OCI-LY1 (cell line): ENCODE measurements around the gene IL36B.

Experiments
- H2AFZ ChIP-seq: fragments of 200-600 bp; sonication (generic), shearing (Covaris generic); 2 replicates; pipeline ENCODE4 v1.6.0; 2014; ENCODE audit warnings: antibody characterized with exemption, mild to moderate bottlenecking, low read length
- H3F3A ChIP-seq: fragments of 200-600 bp; sonication (generic), shearing (Covaris generic); 2 replicates; pipeline ENCODE4 v1.6.0; 2014; ENCODE audit warnings: mild to moderate bottlenecking, antibody characterized with exemption, low read length, moderate library complexity; ENCODE audit not compliant: insufficient read depth
- H3K27ac ChIP-seq: fragments of 200-600 bp; sonication (generic); 2 replicates; pipeline ENCODE4 v1.5.1; 2014; ENCODE audit warnings: low read length, mixed run types, mild to moderate bottlenecking, low read depth; ENCODE audit not compliant: poor library complexity, severe bottlenecking
- H3K27me3 ChIP-seq: fragments of 200-600 bp; sonication (generic); 2 replicates; pipeline ENCODE4 v1.6.0; 2014; ENCODE audit warnings: antibody characterized with exemption, mild to moderate bottlenecking, low read length, moderate library complexity; ENCODE audit not compliant: insufficient read depth
- H3K36me3 ChIP-seq: fragments of 200-600 bp; sonication (generic); 2 replicates; pipeline ENCODE4 v1.6.1; 2014; ENCODE audit warnings: mild to moderate bottlenecking, antibody characterized with exemption, low read length, moderate library complexity, mixed read lengths; ENCODE audit not compliant: insufficient read depth
- H3K4me1 ChIP-seq: fragments of 200-600 bp; sonication (generic); 2 replicates; pipeline ENCODE4 v1.5.1; 2014; ENCODE audit warnings: mild to moderate bottlenecking, low read length, moderate library complexity; ENCODE audit not compliant: insufficient read depth, severe bottlenecking
- H3K4me2 ChIP-seq: fragments of 200-600 bp; sonication (generic), shearing (Covaris generic); 2 replicates; pipeline ENCODE4 v1.6.1; 2014; ENCODE audit warnings: low read length
- H3K4me3 ChIP-seq: fragments of 200-600 bp; sonication (generic); 2 replicates; pipeline ENCODE4 v1.5.1; 2014; ENCODE audit warnings: low read length, low read depth, mild to moderate bottlenecking, mixed read lengths; ENCODE audit not compliant: poor library complexity, severe bottlenecking
- H3K79me2 ChIP-seq: fragments of 200-600 bp; shearing (Covaris generic); 2 replicates; pipeline ENCODE4 v1.6.1; 2016; ENCODE audit warnings: mixed run types, low read length, mixed read lengths; ENCODE audit not compliant: insufficient read depth
- H3K9ac ChIP-seq: fragments of 200-600 bp; sonication (generic), shearing (Covaris generic); 2 replicates; pipeline ENCODE4 v1.6.1; 2014; ENCODE audit warnings: mild to moderate bottlenecking, low read length, mixed read lengths
- H3K9me2 ChIP-seq: fragments of 200-600 bp; sonication (generic), shearing (Covaris generic); 2 replicates; pipeline ENCODE4 v1.6.1; 2014; ENCODE audit warnings: low read depth, mild to moderate bottlenecking, low read length, mixed read lengths
- H3K9me3 ChIP-seq: fragments of 200-600 bp; shearing (Covaris generic); 2 replicates; pipeline ENCODE4 v1.6.1; 2014; ENCODE audit warnings: low read length, mixed read lengths
- H4K20me1 ChIP-seq: fragments of 200-600 bp; sonication (generic), shearing (Covaris generic); 2 replicates; pipeline ENCODE4 v1.6.0; 2016; ENCODE audit warnings: mild to moderate bottlenecking, low read length; ENCODE audit not compliant: insufficient read depth
- EZH2 ChIP-seq: fragments of 200-600 bp; sonication (generic), shearing (Covaris generic); IDR thresholded peaks from 2 replicates; pipeline ENCODE4 v1.8.0; 2017; ENCODE audit warnings: borderline replicate concordance, mixed run types, mild to moderate bottlenecking, antibody characterized with exemption, low read length, moderate library complexity, mixed read lengths
- TF ChIP-seq, protein P1 (sequence below): fragments of 200-600 bp; sonication (generic), shearing (Covaris generic); IDR thresholded peaks from 2 replicates; pipeline ENCODE4 v1.5.1; 2017; ENCODE audit warnings: mild to moderate bottlenecking, antibody characterized with exemption, low read length, moderate library complexity, mixed read lengths

IL36B gene

DNA sequence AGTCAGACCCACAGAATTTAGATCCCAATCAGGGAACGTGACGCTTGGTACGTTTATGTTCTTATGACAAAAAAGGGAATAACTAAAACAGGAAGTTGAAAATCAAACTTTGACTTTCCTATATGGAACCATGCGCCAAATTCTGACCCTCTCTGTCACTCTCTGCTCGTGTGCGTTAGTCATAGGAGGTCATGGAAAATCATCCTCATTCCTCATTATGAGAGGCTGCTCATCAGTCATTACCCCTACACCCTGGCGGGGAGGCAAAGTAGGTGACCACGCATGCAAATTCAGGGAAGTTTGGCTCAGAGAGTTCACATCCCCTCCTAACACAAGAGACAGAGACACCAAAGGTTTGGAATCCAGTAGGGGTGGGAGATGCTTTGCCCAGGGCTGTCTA is 30.6 kb upstream of the IL36B start:
- Histone ChIP-seq H3K27ac (no peak overlapping the region), H3K27me3 (peaks cover 4% of the 10 kb centered on the region; the same call in 1 of the 2 replicates), H3K9ac (no peak overlapping the region), H4K20me1 (no peaks in the 10 kb centered on the region), H3K4me2 (no peak overlapping the region), H3K36me3 (no peaks in the 10 kb centered on the region), H3K4me1 (no peaks in the 10 kb centered on the region), H3K4me3 (no peak overlapping the region), H3K9me2 (no peaks in the 10 kb centered on the region), H3K9me3 (no peaks in the 10 kb centered on the region), H3K79me2 (no peaks in the 10 kb centered on the region), H3F3A (no peaks in the 10 kb centered on the region), H2AFZ (no peak overlapping the region)
- TF ChIP-seq, protein P1, sequence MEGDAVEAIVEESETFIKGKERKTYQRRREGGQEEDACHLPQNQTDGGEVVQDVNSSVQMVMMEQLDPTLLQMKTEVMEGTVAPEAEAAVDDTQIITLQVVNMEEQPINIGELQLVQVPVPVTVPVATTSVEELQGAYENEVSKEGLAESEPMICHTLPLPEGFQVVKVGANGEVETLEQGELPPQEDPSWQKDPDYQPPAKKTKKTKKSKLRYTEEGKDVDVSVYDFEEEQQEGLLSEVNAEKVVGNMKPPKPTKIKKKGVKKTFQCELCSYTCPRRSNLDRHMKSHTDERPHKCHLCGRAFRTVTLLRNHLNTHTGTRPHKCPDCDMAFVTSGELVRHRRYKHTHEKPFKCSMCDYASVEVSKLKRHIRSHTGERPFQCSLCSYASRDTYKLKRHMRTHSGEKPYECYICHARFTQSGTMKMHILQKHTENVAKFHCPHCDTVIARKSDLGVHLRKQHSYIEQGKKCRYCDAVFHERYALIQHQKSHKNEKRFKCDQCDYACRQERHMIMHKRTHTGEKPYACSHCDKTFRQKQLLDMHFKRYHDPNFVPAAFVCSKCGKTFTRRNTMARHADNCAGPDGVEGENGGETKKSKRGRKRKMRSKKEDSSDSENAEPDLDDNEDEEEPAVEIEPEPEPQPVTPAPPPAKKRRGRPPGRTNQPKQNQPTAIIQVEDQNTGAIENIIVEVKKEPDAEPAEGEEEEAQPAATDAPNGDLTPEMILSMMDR, result no peak
- TF ChIP-seq EZH2, result no peak

GRCh38 chr2:113081488-113082210 is 29.0 kb upstream of the IL36B start:
- Histone ChIP-seq H4K20me1 (no peaks in the 10 kb centered on the region), H3K27me3 (peaks cover 4% of the 10 kb centered on the region; the same call in 1 of the 2 replicates), H3K27ac (no peak overlapping the region), H2AFZ (no peak overlapping the region), H3K9ac (no peak overlapping the region), H3K36me3 (no peaks in the 10 kb centered on the region), H3K9me3 (no peaks in the 10 kb centered on the region), H3K4me3 (no peak overlapping the region), H3K9me2 (no peaks in the 10 kb centered on the region), H3F3A (no peaks in the 10 kb centered on the region), H3K4me1 (no peaks in the 10 kb centered on the region), H3K79me2 (no peaks in the 10 kb centered on the region), H3K4me2 (no peak overlapping the region)
- no peak for TF ChIP-seq EZH2
- TF ChIP-seq, protein P1, result no peak

DNA sequence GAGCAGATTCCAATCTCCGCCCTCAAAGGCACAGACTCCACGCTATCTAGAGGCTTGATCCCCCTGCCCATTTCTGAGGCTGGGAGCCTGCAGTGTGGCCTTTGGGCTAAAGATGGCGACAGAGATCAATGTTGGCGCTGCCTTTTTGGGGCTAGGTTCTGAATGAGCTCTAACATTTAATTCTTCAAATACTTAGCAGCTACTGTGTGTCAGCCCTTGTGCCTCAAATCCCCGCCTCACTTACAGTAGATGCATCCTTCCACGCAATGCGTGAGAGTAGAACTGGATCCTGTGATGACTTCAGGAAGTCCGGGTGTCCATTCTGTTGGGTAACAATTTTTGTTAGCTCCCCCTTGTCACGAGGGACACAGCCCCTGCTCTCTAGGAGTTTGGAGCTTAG is 27.5 kb upstream of the IL36B start:
- H3K9me2 ChIP-seq, result no peaks in the 10 kb centered on the region
- peaks cover 4% of the 10 kb centered on the region; the same call in 1 of the 2 replicates for H3K27me3 ChIP-seq
- no peak overlapping the region for H3K4me2 ChIP-seq
- H3K36me3 ChIP-seq, result no peaks in the 10 kb centered on the region
- no peaks in the 10 kb centered on the region for H3K9me3 ChIP-seq
- H2AFZ ChIP-seq, result no peak overlapping the region
- no peaks in the 10 kb centered on the region for H3K4me1 ChIP-seq
- no peak overlapping the region for H3K27ac ChIP-seq
- no peaks in the 10 kb centered on the region for H3F3A ChIP-seq
- TF ChIP-seq, protein P1, result peak; percentile 74
- no peak for TF ChIP-seq EZH2
- H3K9ac ChIP-seq, result no peak overlapping the region
- no peaks in the 10 kb centered on the region for H3K79me2 ChIP-seq
- H3K4me3 ChIP-seq, result no peak overlapping the region
- H4K20me1 ChIP-seq, result no peaks in the 10 kb centered on the region
